Activated CD4-positive, alpha-beta T cell treated with anti-CD3 and anti-CD28 coated beads for 36 hours (primary cell): ENCODE results near the gene AKT2. TPM values are rescaled to one million over a fixed set of nuclear protein-coding genes. Genes with fewer than 3 reads are reported as not detected.
"Not testable (repeated sequence)": the region's sequence is repeated elsewhere in the genome, so short reads cannot be mapped to it uniquely, and the experiment has no call there.

Source experiments
- ATAC-seq: fragments of 200-7000 bp; cut with Tn5 transposase; one replicate; pipeline ENCODE4 v1.10.0; 2021; ENCODE audit warnings: mild to moderate bottlenecking, moderate library complexity
- CTCF ChIA-PET: fragments of 350-600 bp; sonication (Branson Sonifier 250); formaldehyde crosslinking; loops from one replicate; lab custom pipeline; 2021; ENCODE audit warnings: antibody characterized with exemption; lab: Charles Lee
- POLR2A ChIA-PET: fragments of 350-600 bp; sonication (Branson Sonifier 250); formaldehyde crosslinking; loops from one replicate; lab custom pipeline; 2021; ENCODE audit warnings: antibody characterized with exemption, inconsistent platforms; lab: Charles Lee
- DNase-seq: peaks from one replicate; pipeline ENCODE4 v3.0.0-alpha.2; 2020
- H3K27ac Mint-ChIP-seq: one replicate; pipeline ENCODE4 v1.8.0; 2021; ENCODE audit warnings: mixed read lengths
- H3K27me3 Mint-ChIP-seq: one replicate; pipeline ENCODE4 v1.8.0; 2021; ENCODE audit warnings: mixed read lengths
- H3K36me3 Mint-ChIP-seq: one replicate; pipeline ENCODE4 v1.8.0; 2021; ENCODE audit warnings: low read depth, mixed read lengths
- H3K4me1 Mint-ChIP-seq: one replicate; pipeline ENCODE4 v1.8.0; 2021; ENCODE audit warnings: mixed read lengths
- H3K4me3 Mint-ChIP-seq: one replicate; pipeline ENCODE4 v1.8.0; 2021; ENCODE audit warnings: mild to moderate bottlenecking, moderate library complexity, mixed read lengths
- H3K9me3 Mint-ChIP-seq: one replicate; pipeline ENCODE4 v1.8.0; 2021; ENCODE audit warnings: low read depth, mixed read lengths
- intact Hi-C, 2 experiments: fragments of 100-400 bp; cut with DNase I in 1 of 2; cut with micrococcal nuclease in 1 of 2; formaldehyde crosslinking; loops; one replicate each; pipeline versions ENCODE4 v1.14.2 to v1.15.1; 2022 to 2024; cut with DNase I, micrococcal nuclease
- total RNA-seq, 2 experiments: library from RNA; stranded (reverse); gene quantifications; one replicate each; pipeline ENCODE4 v1.2.3, GENCODE V29; 2021

AKT2 gene
- total RNA-seq, 2 experiments from 2014 or later: 142 to 148 TPM

GRCh38 chr19:40223135-40223822, 61.9 kb downstream of the AKT2 start:
- peak; percentile 60 for DNase-seq
- peaks cover 18% of the 10 kb centered on the region for H3K4me1 Mint-ChIP-seq
- ATAC-seq: peak; percentile 23
- peaks cover 66% of the 10 kb centered on the region for H3K27me3 Mint-ChIP-seq
- H3K36me3 Mint-ChIP-seq: no peaks in the 10 kb centered on the region
- peaks cover 2% of the 10 kb centered on the region for H3K9me3 Mint-ChIP-seq
- ChIA-PET POLR2A (no interaction called here), CTCF (interaction anchor here (0.8 to 1.2 kb wide), 2 partner anchors 26 to 58 kb away, joined by 3 read pairs; no protein-coding TSS in a partner anchor)
- no peak overlapping the region for H3K27ac Mint-ChIP-seq
- no peak overlapping the region for H3K4me3 Mint-ChIP-seq
- intact Hi-C loops: loop anchor here in 1 of 2 experiments (2.0 kb wide), 1 partner anchor 32 kb away; the partner anchor contains the start of gene MAP3K10

- POLR2A ChIA-PET: no interaction called here
- H3K27ac Mint-ChIP-seq: no peak overlapping the region
- peak; percentile 85 for ATAC-seq
- peaks cover 58% of the 10 kb centered on the region for H3K27me3 Mint-ChIP-seq
- peaks cover 13% of the 10 kb centered on the region for H3K4me1 Mint-ChIP-seq
- H3K9me3 Mint-ChIP-seq: peaks cover 2% of the 10 kb centered on the region
- peak; percentile 84 for DNase-seq
- CTCF ChIA-PET: no interaction called here
- no peak overlapping the region for H3K4me3 Mint-ChIP-seq
- H3K36me3 Mint-ChIP-seq: no peaks in the 10 kb centered on the region
- intact Hi-C loops: loop anchor here (1.0 to 2.0 kb wide), 4 partner anchors 31 to 429 kb away; partner anchors contain the start of gene MAP3K10 (in 1 of the 2)
Observed at GRCh38 chr19:40221858-40222619, 63.1 kb downstream of the AKT2 start.

GRCh38 chr19:40220674-40221073, 64.5 kb downstream of the AKT2 start:
- no peak overlapping the region for H3K4me3 Mint-ChIP-seq
- peaks cover 59% of the 10 kb centered on the region for H3K27me3 Mint-ChIP-seq
- no peak overlapping the region for H3K27ac Mint-ChIP-seq
- POLR2A ChIA-PET: interaction anchor here (1.0 to 1.6 kb wide), 2 partner anchors 65 to 77 kb away, joined by 3 to 4 read pairs; partner anchors contain the start of gene AKT2
- intact Hi-C loops: no loop called here
- CTCF ChIA-PET: interaction anchor here (0.6 to 1.1 kb wide), 8 partner anchors 10 to 255 kb away, joined by 3 to 5 read pairs (median 3); no protein-coding TSS in a partner anchor
- DNase-seq (no peak), ATAC-seq (no peak)
- no peaks in the 10 kb centered on the region for H3K36me3 Mint-ChIP-seq
- H3K9me3 Mint-ChIP-seq: peaks cover 2% of the 10 kb centered on the region
- H3K4me1 Mint-ChIP-seq: peaks cover 12% of the 10 kb centered on the region

GRCh38 chr19:40219721-40220276, 65.3 kb downstream of the AKT2 start:
- no peak overlapping the region for H3K27ac Mint-ChIP-seq
- peaks cover 11% of the 10 kb centered on the region for H3K4me1 Mint-ChIP-seq
- peaks cover 52% of the 10 kb centered on the region for H3K27me3 Mint-ChIP-seq
- ChIA-PET POLR2A (interaction anchor here (0.6 to 1.6 kb wide), 2 partner anchors 66 to 1646 kb away, joined by 3 to 4 read pairs; partner anchors contain the start of gene AKT2), CTCF (interaction anchor here (1.1 kb wide), 1 partner anchor 80 kb away, joined by 5 read pairs; no protein-coding TSS in a partner anchor)
- ATAC-seq (peak; percentile 28), DNase-seq (no peak)
- H3K9me3 Mint-ChIP-seq: peaks cover 2% of the 10 kb centered on the region
- intact Hi-C loops: no loop called here
- H3K36me3 Mint-ChIP-seq: no peaks in the 10 kb centered on the region
- H3K4me3 Mint-ChIP-seq: no peak overlapping the region

- POLR2A ChIA-PET, ATAC-seq, H3K4me3 Mint-ChIP-seq, H3K27ac Mint-ChIP-seq, H3K9me3 Mint-ChIP-seq, intact Hi-C loops, DNase-seq, H3K36me3 Mint-ChIP-seq: not testable (repeated sequence)
- Mint-ChIP-seq H3K27me3 (peaks cover 45% of the 10 kb centered on the region), H3K4me1 (peaks cover 11% of the 10 kb centered on the region)
- CTCF ChIA-PET: interaction anchor here (0.5 to 1.3 kb wide), 3 partner anchors 80 to 358 kb away, joined by 3 to 5 read pairs (median 4); no protein-coding TSS in a partner anchor
Observed at GRCh38 chr19:40219029-40219428, 66.1 kb downstream of the AKT2 start.

- H3K9me3 Mint-ChIP-seq: peaks cover 2% of the 10 kb centered on the region
- no peak within 1 kb of the TSS for H3K27ac Mint-ChIP-seq
- ChIA-PET CTCF (interaction anchor here (0.5 to 1.3 kb wide), 4 partner anchors 72 to 359 kb away, joined by 3 to 4 read pairs (median 4); no protein-coding TSS in a partner anchor), POLR2A (no interaction called here)
- DNase-seq: peak; percentile 74
- intact Hi-C loops: no loop called here
- no peak within 1 kb of the TSS for H3K4me3 Mint-ChIP-seq
- peaks cover 11% of the 10 kb centered on the region for H3K4me1 Mint-ChIP-seq
- H3K27me3 Mint-ChIP-seq: peaks cover 39% of the 10 kb centered on the region
- no peaks in the 10 kb centered on the region for H3K36me3 Mint-ChIP-seq
- peak; percentile 34 for ATAC-seq
Observed at GRCh38 chr19:40217934-40218890, 66.9 kb downstream of the AKT2 start, which contains the start of gene TTC9B. Gene TTC9B (minus strand): TSS chr19:40218384. CDS start chr19:40218381, 3 bp downstream.

GRCh38 chr19:40217027-40217810, 67.9 kb downstream of the AKT2 start:
- peaks cover 39% of the 10 kb centered on the region for H3K27me3 Mint-ChIP-seq
- ATAC-seq (no peak), DNase-seq (peak; percentile 43)
- POLR2A ChIA-PET: no interaction called here
- no peak overlapping the region for H3K27ac Mint-ChIP-seq
- H3K4me1 Mint-ChIP-seq: peaks cover 11% of the 10 kb centered on the region
- no peak overlapping the region for H3K4me3 Mint-ChIP-seq
- H3K9me3 Mint-ChIP-seq: peaks cover 2% of the 10 kb centered on the region
- intact Hi-C loops: no loop called here
- CTCF ChIA-PET: interaction anchor here (0.5 to 1.3 kb wide), 6 partner anchors 12 to 78 kb away, joined by 3 to 6 read pairs (median 4); no protein-coding TSS in a partner anchor
- no peaks in the 10 kb centered on the region for H3K36me3 Mint-ChIP-seq

GRCh38 chr19:40216777-40217026, 68.4 kb downstream of the AKT2 start:
- intact Hi-C loops: no loop called here
- Mint-ChIP-seq H3K4me3 (no peak overlapping the region), H3K9me3 (no peaks in the 10 kb centered on the region), H3K4me1 (peaks cover 8% of the 10 kb centered on the region), H3K27ac (no peak overlapping the region), H3K27me3 (peaks cover 35% of the 10 kb centered on the region), H3K36me3 (no peaks in the 10 kb centered on the region)
- DNase-seq (peak; percentile 40), ATAC-seq (peak; percentile 43)
- ChIA-PET POLR2A (no interaction called here), CTCF (interaction anchor here (0.5 to 1.0 kb wide), 3 partner anchors 12 to 72 kb away, joined by 3 to 6 read pairs (median 3); no protein-coding TSS in a partner anchor)

- ATAC-seq: no peak
- H3K36me3 Mint-ChIP-seq: no peaks in the 10 kb centered on the region
- no peak overlapping the region for H3K4me3 Mint-ChIP-seq
- H3K9me3 Mint-ChIP-seq: no peaks in the 10 kb centered on the region
- ChIA-PET POLR2A (no interaction called here), CTCF (no interaction called here)
- no peak for DNase-seq
- no peak overlapping the region for H3K27ac Mint-ChIP-seq
- peaks cover 8% of the 10 kb centered on the region for H3K4me1 Mint-ChIP-seq
- peaks cover 33% of the 10 kb centered on the region for H3K27me3 Mint-ChIP-seq
- intact Hi-C loops: no loop called here
Observed at GRCh38 chr19:40216013-40216776, 69.0 kb downstream of the AKT2 start.
